Peyer's patch (tissue), 4 donors: ENCODE data around the gene FOXJ2.

Source experiments
- CTCF ChIP-seq, 6 experiments: fragments of 450-650 bp in 4 of 6; fragments of 200-600 bp in 2 of 6; sonication (generic) in 1 of 6; IDR thresholded peaks; one replicate each; pipeline ENCODE4 v1.5.1; 2017 to 2019; ENCODE audit warnings: antibody characterized with exemption in 6 of 6, mild to moderate bottlenecking in 3 of 6, moderate library complexity in 1 of 6
- POLR2A ChIP-seq, 2 donors: fragments of 450-650 bp; IDR thresholded peaks; one replicate each; pipeline ENCODE4 v1.5.1; 2017; ENCODE audit warnings: antibody characterized with exemption in 2 of 2, mild to moderate bottlenecking in 2 of 2, moderate library complexity in 2 of 2

DNA sequence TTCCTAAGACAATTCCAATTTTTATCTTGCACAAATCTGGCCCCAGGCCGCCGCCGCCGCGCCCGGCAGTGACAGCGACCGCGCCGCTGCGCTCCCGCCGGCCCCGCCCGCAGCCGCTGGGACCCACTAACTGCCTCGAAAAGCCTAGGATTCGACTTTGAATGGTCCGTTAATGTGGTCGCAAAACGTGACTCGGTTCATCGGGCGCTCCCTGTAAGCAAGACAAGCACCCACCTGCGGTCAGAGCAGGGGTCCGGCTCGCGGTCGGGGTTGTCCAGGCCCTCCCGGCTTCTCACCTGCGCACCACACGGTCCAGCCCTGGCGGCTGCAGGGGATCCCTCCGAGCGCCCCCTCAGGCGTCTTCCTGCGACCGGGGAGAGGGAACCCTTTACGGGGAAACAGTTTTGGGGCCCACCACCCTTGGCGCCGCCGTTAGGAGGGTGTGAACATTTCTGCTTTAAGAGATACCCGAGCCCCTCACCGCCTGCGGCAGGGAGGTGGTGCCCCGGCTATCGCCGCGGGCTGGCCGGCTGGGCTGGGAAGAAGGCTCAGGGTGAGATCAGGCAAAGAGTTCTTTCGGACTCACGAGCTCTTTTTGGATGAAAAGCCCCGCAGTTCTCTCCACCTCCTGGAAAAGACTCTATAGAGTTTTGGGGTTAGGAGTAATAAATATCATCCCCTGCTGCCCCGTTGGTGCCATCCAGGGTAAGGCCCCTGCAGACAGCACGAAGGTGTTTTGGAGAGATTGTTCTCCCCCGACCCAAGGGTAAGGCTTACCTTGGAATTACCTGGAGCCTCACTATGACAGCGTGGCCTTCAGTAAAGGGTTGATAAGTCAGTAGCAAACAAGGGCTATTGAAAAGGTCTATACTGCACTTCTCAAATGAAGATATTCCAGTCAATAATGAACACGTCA, 13.6 kb upstream of the FOXJ2 start:
- TF ChIP-seq CTCF (IDR thresholded peaks at IDR 0.05) (no peak), POLR2A (IDR thresholded peaks at IDR 0.05) (no peak)
